Left renal pelvis (tissue), 4 donors: ENCODE data around the gene CD300H. TPM values are rescaled to one million over a fixed set of nuclear protein-coding genes. Genes with fewer than 3 reads are reported as not detected.

Experiments used
- DNase-seq, 4 donors: peaks; one replicate each; pipeline ENCODE4 v3.0.0-alpha.2; 2013; ENCODE audit warnings: low read depth in 4 of 4, low spot score in 3 of 4
- polyA plus RNA-seq, 4 donors: library from polyadenylated mRNA; unstranded; fragments of 120-200 nt; gene quantifications; one replicate each; pipeline ENCODE4 v1.2.1, GENCODE V29; 2013; ENCODE audit not compliant: insufficient read length in 4 of 4

The CD300H gene
- polyA plus RNA-seq, 4 donors: 0.34 TPM; not detected in 3

DNA sequence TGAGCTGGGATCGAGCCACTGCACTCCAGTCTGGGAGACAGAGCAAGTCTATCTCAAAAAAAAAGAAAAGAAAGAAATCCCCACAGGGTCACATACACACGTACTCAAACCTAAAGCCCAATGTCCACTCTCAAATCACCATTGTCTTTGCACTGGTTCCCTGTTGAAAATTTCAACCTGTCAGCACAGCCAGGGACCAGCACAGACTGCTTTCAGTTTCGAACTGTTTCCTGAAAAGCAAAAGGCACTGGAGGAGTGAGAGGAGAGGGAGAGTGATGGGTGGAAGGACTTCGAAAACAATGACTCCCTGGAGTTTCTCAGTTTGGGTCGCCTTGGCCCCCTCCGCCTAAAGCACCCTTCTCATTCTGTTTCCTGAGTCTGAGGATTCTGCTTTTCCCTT is 12.4 kb downstream of the CD300H start:
- DNase-seq: no peak

DNA sequence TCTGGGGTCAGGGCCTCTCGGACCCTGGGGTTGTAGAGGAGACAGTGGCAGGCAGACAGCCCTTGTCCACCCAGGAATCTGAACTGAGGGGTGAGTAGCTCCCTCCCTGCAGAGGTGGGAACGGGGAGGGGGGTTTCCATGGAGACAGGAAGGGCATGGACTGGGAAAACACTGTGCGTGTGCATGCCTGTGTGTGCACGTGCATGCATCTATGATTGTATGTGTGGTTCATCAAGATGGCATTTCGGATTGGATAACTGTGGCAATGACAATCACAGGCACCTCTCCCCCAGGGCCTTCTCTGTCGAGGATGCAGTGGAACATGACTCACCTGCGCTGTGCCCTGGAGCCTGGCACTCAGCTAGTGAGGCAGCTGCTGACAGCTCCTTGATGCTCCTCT is 15.3 kb downstream of the CD300H start:
- no peak for DNase-seq

DNA sequence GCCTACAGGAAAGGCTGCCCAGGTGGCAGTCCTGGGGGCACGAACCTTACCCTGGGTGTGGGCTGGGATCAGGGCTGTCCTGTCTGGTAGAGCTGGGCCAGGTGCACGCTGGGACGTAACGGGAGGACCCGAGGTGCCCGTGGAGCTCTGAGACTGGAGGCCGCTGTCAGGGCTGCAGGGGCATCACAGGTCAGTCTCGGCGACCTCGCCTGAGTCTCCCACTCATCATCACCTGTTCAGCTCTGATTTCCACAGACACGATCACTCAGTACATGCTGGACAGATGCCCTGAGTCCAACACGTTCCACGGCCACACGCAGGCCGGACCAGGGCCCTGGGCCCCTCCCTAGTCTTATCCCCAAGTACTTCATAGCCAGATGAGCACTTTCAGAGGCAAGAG is 16.7 kb downstream of the CD300H start:
- DNase-seq: no peak

DNA sequence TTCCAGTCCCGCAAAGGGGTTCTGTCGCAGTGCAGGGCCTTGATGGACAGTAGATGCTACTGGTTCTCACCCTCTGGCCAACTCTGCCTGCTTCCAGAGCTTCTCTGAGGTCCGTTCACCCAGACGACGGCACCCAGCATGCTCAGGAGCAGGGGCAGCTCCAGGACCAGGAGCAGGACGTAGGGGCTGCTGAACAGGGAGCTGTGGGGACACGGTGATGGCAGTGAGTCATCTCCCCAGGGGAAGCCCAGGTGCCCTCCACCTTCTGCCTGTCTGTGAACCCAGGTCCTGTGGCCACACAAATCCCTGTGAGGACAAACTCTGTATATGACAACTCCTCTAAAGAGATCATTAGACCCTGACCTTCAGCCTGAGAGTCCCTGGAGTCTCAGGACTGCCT is 18.0 kb downstream of the CD300H start:
- no peak for DNase-seq

DNA sequence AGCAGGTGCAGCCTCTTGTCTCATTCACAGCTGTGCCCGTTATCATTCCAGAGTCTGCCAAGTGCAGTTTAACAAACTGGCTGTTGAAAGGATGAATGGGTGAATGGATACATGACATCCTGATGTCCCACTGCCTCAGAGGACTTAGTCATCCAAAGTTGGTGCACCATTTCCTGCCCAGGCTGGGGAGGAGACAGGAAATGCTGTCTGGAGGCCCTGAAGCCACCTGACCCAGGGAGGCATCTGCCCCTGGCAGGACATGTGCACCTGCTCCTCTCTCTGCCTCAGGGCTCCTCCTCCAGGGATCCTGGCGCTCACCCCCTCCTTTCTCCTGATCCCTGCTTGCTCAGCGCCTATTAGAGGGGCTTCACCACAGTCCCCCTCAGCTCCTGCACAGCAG is 19.6 kb downstream of the CD300H start:
- DNase-seq: no peak

DNA sequence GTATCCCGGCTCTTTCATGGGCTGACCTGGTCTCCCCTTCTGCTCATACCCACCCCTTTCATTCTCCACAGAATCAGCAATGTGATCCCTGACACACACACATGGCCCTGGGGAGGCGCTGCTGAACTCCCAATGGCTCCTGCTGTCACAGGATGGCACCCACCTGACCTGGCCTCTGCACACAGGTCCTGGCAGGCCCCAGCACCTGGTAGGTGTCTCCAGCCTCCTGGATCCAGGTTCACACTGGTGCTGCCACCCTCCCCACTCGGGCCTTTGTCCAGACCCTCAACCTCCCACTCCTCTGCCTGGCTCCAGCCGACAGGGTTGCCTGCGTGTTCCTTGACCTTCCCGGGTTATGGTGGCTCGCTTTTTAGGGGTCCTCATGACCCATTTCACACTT is 20.0 kb downstream of the CD300H start:
- no peak for DNase-seq

DNA sequence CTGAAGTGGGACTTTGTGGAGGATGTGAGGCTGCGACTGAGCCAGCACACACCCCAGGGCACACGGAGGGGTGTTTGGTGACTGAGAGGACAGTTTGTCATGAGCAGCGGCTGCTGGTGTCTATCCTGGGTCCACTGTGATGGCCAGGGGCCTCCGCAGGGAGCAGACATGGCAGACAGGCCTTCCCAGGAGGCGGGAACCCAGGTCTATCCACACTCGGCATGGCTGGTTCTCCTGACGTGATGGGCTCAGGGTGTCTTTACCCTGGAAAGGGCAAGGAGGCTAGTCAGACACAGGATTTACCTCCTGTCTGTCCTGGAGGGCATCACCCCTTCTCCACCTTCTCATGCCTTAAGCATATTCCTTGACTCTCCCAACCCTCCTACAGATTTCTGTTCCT is 20.7 kb downstream of the CD300H start:
- DNase-seq: no peak

DNA sequence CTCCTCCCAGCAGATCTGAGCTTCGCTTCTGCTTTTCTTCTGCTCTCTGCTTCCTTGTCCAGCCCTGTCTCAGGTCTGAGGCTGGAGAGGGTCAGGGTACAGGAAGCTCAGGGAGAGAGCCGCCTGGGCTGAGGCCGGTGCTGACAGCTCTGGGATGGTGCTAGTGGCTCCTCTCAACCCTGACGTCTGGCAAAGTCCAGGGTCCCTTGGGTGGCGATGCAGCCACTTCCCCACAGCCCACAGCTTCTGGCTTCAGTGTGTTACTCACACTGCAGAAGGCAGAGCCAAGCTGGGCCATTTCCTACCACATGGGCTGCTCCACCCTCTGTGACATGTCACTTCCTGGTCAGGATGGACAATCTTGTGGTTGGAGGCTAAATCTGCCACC is 21.5 kb downstream of the CD300H start, which contains the start of gene CD300C:
TSS of gene CD300C (minus strand) at position 273 of the 388 bp plus-strand sequence. CDS start 333 bp downstream, outside the sequence.
- DNase-seq: no peak

DNA sequence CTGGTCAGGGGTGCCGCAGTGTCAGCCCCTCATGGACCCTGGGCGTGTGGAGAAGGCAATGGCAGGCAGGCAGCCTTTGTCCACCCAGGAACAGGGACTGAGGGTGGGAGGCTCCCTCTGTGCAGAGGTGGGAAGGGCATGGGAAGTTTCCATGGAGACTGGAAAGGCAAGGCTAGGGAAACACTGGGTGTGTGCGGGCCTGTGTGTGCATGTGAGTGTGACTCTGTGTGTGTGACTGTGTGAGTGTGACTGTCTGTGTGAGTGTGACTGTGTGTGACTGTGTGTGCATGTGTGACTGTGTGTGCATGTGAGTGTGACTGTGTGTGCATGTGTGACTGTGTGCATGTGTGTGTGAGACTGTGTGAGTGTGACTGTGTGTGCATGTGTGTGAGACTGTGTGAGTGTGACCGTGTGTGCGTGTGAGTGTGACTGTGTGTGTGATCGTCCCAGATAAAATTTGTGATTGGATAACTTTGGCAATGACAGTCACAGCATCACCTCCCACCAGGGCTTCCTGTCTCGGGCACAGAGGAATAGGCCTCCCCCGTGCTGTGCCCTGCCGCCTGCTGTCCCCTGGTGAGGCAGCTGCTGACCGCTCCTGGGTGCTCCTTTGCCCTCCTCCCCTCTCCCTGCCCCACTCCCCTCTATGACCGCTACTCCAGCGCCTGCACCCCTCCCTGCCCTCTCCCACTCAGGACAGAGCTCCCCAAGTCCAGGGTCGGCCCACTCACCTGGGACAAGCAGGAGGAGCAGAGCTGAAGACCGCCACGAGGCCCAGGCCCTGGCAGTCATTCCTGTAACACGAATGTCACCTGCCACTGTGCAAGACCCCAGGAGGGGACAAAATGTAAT is 22.1 kb downstream of the CD300H start:
- no peak for DNase-seq

DNA sequence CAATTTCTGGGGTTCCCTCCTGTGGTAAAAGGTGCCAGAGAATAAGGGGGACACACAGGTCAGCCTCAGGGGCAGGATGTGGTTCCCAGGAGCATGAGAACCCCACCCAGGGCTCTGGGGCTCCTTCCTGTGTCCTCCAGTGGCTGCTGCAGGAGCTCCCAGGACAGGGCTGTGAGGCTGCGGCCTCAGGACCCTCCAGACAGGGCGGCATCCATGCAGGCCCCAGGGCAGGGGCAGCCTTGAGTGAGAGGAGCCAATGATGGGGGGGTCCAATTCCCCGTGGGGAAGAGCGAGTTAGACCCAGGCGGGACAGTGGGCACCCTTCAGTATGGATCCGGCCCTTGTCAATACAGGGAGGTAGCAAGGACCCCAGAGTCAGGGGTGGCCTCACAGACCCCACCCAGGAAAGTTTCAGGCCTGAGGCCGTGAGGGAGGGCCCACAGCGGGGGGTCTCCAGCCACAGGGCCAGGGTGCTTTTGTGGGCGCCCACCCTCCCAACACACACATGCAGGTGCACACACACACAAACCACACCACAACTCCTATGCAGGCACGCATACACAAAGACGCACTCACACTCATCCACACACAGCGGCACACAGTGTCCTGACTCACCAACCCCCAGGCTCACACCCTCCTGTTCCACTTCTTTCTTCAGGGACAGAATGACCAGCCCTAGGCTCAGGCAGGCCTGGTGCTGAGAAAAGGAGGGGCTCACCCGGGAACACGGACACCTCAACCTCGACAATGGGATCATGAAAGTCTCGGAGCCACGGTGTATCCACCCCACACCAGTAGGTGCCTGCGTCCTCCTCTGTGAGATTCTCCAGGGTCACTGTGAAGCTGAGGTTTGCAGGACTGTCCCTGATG is 23.2 kb downstream of the CD300H start:
- no peak for DNase-seq

DNA sequence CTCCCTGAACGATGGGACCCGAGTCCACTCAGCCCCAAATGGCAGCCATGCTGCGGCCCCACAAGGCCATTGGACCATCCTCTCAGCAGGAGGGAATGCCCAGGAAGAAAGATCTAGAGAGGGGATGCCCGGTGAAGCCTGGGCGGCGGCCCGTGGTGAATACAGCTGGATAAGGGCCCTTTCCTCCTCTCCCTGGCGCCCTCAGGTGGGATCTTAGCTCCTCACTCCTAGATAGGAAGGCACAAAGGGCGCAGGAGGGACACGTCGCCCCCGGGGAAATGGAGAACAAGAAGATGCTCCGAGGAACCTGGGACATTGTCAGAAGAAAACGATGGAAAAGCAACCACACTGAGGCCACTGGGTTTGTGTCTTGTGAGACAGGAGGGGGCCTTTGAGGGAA is 23.9 kb downstream of the CD300H start:
- no peak for DNase-seq

DNA sequence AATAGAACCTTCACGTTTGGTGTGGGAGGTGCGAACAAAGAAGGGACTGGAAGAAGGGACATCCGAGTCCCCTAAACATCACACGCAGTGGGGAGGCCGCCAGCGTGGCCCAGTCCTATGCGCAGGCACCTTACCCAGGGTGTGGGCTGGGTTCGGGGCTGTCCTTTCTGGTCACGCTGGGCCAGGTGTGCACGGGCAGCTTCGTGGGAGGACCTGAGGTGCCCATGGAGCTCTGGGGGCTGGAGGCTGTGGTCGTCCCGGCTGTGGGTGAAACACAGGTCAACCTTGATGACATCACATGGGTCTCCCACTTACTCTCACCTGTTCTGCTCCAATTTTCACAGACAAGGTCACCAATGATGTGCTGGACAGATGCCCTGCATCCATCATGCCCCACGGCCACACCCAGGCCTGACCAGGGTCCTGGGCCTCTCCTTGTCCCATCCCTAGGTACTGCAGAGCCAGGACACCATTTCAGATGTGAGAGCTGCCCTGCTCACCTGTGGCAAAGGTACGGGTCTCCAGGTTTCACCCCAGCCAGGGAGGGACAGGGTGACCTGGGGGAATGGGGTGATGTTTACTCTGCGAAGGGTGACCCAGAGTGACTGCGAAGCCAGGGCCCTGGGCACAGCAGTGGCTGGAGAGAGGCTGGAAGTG is 24.5 kb downstream of the CD300H start:
- DNase-seq: no peak

DNA sequence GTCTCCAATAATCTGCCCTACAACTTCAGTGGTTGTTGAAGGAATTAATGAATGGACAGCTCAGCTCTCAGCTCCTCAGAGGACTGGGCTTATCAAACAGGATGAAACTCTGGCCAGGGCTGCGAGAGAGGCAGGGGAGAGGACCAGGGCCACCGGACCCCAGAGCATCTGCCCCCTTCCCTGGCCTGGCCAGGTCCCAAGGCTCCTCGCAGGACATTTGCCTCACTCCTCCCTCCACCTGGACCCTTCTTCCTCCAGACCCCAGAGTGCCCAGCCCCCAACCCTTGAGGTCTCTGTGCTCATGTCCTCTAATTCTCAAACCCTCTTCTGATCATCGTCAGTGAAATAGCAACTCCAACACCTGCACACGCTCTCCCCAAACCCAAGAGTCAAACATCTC is 25.1 kb downstream of the CD300H start:
- DNase-seq: no peak

DNA sequence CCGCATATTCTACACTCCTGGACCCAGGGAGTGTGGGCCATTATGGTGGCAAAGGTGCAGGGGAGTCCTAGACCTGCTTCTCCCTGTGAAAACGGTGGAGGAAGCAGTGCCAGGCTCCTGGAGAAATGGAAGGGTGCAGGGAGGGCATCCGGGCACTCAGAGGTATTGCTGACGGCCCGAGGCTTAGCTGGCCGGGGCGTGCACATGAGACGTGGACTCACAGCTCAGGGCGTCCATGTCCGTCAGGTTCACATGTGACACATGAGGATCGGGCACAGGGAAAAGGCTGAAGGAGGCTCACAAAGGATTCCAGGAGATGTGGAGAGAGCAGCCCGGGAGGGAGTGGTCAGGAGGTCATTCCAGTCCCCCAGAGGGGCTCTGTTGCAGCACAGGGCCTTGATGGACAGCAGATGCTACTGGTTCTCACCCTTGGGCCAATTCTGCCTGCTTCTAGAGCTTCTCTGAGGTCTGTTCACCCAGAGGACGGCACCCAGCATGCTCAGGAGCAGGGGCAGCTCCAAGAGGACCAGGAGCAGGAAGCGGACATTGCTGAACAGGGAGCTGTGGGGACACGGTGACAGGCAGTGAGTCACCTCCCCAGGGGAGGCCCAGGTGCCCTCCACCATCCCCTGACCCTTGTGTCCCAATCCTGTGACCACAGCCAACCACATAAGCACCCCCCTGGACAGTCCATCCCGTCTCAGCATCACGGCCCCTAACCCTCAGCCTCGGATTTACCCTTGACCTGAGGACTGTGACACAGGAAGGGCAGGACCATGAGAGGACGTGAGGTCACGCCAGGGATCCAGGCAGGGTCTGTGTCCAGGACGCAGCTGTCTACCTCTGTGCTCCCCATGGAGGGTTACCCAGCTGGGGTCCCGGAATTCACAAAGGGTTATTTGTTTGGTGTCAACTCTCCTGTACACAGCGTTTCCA is 25.9 kb downstream of the CD300H start:
- DNase-seq: no peak

DNA sequence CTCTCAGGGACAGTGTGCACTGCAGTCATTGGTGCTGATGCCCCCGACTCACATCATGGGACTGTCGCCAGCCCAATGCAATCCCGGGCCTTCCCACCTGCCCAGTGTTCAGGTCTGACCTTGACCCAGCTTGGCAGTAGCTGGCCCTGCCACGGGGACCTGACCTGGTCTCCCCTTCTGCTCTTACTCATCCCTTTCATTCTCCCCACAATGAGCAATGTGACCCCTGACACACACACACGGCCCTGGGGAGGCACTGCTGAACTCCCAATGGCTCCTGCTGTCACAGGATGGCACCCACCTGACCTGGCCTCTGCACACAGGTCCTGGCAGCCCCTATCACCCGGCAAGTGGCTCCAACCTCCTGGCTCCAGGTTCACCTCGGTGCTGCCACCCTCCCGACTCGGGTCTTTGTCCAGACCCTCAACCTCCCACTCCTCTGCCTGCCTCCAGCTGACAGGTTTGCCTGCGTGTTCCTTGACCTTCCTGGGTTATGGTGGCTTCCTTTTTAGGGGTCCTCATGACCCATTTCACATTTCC is 28.0 kb downstream of the CD300H start:
- no peak for DNase-seq

DNA sequence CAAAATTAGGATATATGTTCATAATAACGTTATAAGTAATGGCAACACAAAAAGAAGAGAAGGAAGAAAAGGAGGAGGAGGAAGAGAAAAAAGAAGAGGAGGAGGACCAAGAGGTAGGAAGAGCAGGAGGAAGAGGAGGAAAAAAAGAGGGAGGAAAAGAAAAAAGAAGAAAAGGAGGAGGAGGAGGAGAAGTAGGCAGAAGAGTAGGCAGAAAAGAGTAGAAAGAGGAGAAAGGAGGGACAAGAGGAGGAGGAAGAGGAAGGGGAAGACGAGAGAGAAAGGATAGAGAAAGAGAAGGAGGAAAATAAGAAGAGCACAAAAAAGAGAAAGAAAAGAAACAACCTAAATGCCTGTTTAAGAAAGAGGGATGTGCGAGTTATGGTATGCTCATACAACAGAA is 30.4 kb downstream of the CD300H start:
- DNase-seq: no peak

DNA sequence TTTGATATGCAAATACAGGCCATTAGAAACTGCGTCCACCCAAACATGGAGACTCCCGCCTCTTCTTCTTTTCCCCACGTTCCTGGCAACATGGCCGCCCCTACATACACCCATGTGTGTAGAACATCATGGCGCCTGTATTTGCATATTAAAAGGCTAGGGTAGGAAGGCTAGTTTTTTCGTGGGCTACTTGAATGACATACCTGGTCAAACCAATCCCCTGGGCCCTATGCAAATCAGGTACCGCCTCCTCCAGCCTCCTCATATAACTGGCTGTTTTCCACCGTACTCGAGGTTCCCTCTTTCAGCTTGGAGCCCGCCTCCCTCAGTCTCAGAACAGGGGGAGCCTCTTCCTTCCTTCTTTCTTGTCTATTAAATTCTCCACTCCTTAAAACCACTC is 35.2 kb downstream of the CD300H start:
- no peak for DNase-seq

DNA sequence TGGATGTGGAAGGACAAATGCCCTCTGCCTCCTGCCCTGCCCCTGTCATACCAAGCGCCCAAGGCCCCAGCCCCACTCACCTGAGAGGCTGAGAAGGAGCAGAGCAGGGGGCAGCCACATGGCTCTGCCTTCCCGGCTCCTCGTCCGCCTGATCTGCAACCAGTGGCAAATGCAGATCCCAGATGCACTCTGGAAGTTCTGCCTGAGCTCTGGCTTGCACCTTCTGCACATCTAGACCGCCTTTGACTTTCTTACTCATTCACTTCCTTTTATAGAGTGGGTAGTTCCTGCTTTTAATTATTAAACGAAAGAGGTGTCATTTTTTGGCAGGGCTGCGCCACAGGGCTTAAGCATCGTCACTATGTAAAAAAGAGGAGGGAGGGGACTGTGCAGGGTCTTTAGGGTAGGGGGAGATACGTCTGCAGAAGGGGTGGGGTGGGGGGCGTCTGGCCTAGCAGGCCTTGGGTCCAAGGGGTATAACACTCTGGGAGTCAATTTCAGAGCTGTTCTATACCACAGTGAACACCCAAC is 36.0 kb downstream of the CD300H start, which contains the start of gene CD300LB:
TSS of gene CD300LB (minus strand) at position 245 of the 531 bp plus-strand sequence. CDS start at position 120, 125 bp downstream.
- DNase-seq: no peak

DNA sequence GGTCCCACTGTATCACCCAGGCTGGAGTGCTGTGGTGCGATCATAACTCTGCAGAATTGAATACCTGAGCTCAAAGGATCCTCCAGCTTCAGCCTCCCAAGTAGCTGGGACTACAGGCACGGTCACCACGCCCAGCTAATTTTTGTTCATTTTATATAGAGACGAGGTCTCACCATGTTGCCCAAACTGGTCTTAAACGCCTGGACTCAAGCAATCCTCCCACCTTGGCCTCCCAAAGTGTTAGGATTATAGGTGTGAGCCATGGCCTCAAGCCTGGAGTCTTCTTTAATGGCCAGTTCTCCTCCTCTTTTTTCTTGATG is 36.5 kb downstream of the CD300H start:
- no peak for DNase-seq

DNA sequence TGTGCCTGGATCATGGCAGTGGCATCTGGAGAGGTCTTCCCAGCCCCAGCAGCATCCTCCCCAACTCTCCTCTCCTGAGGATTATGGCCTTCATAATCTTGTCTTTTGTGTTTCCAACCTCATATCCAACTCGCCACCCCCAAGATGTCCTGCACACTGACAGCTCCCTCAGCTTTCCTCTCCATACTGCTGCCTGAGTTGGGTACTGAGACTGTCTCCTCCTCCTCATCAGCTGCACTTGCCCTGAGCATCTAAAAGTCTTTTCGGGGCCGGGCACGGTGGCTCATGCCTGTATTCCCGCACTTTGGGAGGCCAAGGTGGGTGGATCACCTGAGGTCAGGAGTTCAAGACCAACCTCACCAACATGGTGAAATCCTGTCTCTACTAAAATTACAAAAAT is 38.1 kb downstream of the CD300H start:
- no peak for DNase-seq
